Myocyte (in vitro differentiated cells): Measurements from ENCODE around the gene GPR108. TPM values are rescaled to one million over a fixed set of nuclear protein-coding genes. Genes with fewer than 3 reads are reported as not detected.

ENCODE experiments used
- DNase-seq: peaks from one replicate; pipeline ENCODE4 v3.0.0-alpha.2; 2012; ENCODE audit warnings: low read depth
- total RNA-seq: library from RNA; depleted of rRNA; stranded (reverse); fragments of >200 nt; gene quantifications from 2 replicates; pipeline ENCODE4 v1.2.3, GENCODE V29; 2014

The GPR108 gene
- total RNA-seq, 1 donor from 2014 or later: 32.0 TPM

DNA sequence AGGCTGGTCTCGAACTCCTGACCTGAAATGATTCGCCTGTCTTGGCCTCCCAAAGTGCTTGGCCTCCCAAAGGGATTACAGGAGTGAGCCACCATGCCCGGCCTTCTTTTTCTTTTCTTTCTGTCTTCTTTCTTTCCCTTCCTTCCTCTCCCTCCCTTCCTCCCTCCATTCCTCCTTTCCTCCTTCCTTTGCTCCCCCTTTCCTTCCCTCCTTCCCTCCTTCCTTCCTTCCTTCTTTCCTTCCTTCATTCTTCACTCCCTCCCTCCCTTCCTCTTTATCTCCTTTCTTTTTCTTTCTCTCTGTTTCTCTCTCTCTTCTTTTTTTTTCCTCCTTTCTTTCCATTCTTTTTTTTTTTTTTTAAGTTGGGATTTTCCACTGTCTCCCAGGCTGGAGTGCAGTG, 29.0 kb downstream of the GPR108 start:
- DNase-seq: no peak

DNA sequence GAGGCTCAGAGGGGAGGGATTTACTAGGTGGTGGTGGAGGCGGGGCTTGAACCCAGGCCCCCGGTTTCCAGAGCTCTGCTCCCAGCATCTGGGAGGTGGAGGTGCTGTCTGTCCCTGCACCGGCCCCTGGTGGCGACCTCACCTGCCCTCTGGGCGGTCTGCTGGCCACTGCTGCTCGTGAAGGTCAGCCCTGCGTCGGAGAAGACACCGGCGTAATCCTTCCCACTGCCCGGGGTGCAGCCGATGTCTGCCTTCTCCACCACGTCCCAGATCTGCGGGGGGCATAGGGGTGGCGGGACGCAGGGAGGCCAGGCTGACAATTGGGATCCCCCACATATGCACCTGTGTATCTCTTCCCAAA, 29.7 kb downstream of the GPR108 start:
- no peak for DNase-seq

DNA sequence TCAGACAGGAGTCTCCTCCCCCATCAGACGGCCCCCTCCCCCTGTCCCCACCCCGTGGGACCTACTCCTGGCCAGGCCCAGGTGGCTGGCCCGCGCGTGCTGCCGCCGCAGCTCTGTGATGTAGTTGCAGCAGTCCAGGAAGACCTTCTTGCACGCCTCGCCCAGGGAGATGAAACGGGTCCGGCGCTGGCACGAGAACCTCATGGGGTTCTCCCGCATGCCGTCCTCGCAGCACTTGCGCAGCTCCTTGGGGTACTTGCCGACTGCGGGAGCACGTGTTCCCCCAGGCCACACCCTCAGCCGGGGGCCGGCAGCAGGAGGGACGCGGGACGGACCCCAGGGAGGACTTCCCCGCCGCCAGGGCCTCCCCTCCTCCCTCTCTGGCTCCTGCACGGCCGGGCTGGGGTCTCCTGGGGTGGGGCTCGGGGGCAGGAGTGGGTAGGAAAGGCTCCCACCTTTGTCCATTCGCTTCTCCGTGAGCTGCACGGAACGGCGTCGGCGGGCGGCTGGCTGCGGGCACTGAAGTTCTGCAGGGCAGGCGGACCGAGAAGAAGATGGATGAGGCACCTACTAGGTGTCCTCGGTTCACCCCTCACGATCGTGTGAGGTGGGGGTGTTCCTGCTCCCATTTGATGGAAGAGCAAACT, 30.2 kb downstream of the GPR108 start:
- no peak for DNase-seq

DNA sequence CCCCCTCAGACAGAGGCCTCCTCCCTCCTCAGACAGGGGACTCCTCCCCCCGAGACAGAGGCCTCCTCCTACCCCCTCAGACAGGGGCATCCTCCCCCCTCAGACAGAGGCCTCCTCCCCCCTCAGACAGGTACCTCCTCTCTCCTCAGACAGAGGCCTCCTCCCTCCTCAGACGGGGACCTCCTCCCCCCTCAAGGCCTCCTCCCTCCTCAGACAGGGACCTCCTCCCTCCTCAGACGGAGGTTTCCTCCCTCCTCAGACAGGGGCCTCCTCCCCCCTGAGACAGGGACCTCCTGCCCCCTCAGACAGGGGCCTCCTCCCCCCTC, 30.8 kb downstream of the GPR108 start:
- no peak for DNase-seq

DNA sequence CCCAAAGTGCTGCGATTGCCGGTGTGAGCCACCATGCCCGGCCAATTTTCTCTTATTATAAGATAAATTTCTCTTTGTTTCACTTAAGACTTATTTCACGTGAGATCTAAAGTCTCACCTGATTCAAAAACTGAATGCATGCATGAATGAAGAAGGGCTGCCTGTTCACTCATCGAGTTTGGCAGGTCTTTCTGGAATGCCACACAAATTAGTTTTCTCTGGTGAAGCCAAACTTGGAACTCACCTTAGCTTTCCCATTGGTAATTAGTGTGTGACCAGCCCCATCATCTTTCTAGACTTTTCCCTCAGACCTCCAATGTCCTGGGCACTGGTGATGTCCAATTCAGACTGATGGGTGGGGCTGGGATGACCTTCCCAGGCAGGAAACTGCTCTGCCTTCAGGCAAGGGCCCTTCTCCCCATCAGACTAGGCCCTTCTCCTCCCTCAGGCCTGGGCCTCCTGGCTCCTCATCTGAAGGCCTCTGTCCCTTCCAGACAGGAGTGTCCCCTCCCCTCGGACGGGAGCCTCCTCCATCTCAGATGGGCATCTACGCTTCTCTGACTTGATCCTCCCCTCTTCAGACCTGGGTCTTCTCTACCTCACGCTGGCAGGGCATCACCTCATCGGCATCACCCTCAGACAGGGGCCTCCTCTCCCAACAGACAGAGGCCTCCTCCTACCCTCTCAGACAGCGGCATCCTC, 31.3 kb downstream of the GPR108 start:
- DNase-seq: no peak

DNA sequence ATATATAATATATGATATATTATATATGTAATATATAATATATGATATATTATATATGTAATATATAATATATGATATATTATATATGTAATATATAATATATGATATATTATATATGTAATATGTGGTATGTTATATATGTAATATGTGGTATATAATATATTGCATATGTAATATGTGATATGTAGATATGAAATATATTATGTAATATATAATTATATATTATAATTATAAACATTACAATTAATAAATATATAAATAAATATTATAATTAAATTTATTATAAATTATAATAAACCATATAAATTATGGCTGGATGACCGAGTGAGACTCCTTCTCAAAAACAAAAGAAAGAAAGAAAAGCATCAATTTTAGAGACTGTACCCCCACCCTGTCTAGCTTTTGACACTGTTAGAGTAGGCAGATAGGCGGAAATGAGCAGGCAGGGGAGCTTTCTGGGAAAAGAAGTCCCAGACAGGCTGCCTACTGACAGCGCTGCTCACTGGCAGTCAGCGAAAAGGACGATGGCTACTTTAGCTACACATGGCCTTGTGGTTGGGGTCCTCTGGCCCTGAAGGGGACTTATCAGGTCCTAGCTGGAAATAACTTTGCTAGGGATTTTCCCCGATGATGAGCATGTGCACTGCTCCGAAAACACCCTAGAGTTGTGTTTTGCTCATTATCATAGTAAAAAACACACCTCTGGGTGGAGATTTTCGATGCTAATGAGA, 36.6 kb downstream of the GPR108 start:
- no peak for DNase-seq

DNA sequence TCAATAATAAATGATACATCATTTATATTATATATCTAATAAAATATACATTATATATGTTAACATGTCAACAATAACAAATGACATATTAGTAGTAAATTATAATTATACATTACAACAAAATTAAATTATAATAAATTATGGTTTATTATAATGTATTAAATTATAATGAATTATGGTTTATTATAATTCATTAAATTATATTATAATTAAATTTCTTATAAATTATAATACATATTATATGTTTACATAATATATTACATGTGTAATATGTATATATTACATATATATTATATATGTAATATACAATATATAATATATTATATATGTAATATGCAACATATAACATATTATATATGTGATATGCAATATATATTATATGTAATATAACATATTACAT, 37.4 kb downstream of the GPR108 start:
- DNase-seq: no peak

DNA sequence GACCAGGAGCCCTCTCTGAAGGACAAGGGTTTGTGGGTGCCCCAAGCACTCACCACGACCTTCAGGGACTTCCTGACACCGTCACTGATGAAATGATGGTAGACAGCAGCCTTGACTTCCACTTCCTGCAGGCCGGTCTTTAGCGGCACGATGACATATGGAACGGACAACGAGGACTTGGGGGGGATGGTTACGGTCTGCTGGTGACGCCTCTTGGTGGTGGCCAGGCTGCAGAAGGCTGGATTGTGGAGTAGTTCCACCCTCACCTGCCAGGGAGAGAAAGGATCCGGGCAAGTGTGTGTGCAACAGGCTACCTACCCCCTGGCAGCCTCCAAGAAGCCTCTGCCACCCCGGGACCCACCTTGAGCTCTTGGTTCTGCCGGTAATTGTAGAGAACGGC, 40.1 kb downstream of the GPR108 start:
- DNase-seq: no peak

DNA sequence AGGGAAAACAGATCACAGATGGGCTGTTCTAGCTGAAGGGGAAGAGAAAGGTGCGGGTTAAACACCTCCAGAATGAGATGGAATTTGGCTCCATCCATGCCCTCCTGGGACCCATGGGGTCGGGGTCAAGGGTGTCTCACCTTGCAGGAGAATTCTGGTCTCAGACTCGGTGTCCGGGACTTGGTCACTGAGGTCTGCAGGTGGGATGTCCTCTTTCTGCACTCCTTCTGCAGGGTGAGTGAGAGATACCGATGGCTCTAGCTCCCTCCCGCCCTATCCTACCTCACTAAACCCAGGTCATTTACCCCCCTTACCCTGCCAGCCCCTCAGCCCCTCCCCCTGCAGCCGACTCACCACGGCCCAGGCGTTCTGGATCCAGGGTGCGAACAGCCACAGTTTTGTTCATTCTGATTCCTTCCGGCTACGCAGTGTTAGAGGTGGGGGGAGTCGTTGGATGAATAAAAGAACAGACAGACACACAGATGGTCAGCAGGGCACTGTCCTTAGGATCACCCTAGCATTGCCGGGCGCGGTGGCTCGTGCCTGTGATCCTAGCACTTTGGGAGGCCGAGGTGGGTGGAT, 41.0 kb downstream of the GPR108 start:
- no peak for DNase-seq

DNA sequence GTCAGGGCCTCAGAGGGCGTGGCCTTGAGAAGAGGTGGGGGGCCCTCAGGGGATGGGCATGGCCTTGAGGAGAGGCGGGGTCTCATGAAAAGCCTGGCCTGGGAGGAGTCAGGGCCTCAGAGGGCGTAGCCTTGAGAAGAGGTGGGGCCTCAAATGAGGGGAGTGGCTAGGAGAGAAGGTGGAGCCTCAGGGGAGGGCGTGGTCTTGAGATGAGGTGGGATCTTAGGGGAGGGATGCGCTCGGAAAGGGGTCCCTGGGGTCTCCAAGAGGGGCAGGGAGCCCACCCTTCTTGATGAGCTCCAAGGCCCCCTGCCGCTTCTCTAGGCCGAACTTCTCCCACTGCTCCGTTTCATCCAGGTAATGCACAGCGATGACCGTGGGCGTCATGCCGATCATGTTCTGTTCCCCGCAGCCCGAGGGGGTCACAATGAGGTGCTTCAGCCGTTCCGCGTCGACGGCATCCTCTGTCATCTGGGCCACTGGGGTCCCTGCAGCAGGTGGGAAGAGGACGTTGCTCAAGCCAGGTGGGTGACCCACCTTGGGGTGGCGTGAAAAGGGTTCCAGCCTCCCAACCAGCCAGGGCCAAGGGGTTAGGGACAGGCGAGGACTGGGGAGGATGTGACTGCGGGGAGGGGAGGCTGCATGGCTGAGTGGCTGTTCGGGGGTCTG, 43.1 kb downstream of the GPR108 start:
- DNase-seq: no peak

DNA sequence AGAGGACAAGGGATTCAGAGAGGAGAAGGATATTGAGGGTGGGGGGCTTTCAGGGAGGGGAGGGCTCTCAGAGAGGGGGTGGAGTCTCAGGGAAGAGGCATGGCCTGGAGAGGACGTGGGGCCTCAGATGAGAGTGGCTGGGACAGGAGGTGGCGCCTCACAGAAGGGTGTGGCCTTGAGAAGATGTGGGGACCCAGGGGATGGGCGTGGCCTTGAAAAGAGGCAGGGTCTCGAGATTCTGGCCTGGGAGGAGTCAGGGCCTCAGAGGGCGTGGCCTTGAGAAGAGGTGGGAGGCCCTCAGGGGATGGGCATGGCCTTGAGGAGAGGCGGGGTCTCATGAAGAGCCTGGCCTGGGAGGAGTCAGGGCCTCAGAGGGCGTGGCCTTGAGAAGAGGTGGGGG, 43.7 kb downstream of the GPR108 start:
- no peak for DNase-seq

DNA sequence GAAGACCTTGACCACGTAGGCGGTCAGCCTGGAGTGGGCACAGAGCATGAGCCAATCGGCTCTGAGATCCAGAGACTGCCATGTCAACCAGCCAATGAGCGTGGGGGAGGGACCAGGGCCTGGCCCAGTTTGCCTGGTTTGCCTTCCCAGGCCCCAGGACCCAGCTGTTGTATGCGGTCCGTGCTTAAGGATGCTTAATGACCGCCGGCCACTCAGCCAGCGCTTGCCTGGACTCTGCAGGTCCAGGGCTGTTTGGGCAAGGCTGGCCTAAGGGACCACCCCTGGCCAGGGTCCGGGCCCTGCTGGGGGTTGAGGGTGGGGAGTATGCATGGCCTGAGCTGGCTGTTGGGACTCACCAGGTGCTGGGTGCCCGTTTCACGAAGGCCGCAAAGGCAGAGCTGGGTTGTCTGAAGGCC, 44.3 kb downstream of the GPR108 start:
- no peak for DNase-seq

DNA sequence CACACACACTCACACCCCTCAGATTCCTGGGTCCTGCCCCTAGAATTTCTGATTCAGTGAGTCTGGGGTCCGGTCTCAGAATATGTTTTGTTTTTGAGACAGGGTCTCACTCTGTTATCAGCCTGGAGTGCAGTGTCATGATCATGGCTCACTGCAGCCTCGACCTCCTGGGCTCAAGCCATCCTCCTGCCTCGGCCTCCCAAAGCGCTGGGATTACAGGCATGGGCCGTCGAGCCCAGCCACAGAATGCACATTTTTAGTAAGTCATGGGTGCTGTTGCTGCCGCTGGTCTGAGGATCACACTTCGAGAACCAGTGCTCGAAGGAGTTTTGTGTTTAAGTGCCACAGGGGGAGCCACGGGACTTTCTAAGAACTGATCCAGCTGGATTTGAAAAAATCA, 45.4 kb downstream of the GPR108 start:
- DNase-seq: no peak

DNA sequence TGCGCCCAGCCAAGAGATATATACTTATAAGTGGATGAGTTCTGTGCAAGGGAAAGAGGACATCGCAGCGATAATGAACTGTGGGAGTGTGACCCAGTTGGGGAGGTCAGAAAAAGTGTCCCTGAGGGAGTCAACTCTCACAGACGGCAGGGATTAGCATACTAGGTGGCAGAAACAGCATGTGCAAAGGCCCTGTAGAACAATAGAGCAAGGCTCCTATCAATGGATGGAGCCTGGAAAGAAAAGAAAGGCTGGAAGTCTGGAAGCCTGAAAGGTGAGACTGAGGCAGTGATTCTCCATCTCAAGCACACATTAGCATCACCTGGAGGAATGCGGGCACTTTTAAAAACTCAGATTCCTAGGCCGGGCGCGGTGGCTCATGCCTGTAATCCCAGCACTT, 46.0 kb downstream of the GPR108 start:
- DNase-seq: no peak

DNA sequence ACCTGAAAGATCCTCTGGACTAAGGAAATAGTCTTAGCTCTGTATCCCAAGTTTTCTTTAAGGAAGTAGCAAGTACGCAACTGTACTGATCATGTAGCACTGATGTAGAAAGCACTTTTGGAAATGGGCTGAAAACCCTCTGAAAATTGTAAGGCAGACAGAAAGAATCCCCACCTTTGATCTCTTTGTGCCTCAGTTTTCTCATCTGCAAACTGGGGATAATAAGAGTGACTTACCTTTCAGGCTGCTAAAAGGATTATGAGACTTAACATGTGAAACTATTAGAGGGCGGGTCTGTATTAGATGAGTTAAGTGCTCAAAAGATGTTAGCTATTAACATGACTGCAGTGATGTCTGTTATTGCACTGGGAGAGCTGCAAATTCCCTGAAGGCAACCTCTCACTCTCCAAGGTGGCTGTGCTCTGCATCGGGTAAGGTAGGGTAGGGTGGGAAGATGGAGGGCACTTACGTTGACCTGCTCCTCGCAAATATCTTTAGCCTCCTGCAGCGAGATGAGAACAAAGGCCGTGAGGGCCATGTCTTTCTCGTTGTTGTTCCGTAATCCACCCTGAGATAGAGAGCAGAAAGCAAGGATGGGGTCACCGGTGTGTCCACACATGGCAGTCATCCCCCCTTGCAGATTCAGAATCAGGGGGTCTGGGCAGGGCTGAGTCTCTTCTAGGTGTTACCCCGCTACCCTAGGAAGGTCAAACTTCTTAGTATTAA, 47.1 kb downstream of the GPR108 start:
- DNase-seq: no peak

DNA sequence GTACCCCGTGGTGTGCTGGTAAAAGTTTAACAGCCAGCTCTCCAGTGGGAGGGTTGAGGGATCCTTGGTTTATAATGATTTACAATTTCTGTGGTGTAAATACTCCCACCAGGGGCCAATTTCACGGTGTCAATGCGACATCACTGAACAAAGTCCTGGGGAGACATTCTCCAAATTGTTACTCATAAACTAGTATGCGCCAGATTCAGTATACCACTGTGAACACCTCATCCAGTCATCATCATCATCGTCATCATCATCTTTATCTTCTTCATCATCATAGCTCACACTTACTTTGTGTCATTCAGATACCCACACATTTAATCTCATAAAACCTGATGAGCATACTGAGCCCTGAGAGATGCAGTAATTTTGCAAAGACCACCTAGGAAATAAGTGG, 50.3 kb downstream of the GPR108 start:
- DNase-seq: no peak

DNA sequence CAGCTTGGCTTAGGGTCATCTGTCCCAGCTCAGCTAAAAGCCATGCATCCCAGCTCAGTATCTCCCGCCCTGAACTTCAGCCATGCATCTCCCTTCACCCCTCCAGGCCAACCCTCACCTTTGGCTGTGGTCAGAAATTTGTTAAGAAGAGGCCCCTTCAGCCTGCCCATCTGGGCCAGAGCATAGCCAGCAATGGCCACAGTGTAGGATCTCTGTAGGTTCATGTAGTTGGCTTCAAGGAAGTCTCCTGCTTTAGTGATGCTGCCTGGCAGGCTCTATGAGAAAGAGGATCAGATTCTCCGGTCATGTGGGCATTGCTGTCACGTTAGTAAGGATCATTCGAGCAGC, 50.8 kb downstream of the GPR108 start:
- no peak for DNase-seq

DNA sequence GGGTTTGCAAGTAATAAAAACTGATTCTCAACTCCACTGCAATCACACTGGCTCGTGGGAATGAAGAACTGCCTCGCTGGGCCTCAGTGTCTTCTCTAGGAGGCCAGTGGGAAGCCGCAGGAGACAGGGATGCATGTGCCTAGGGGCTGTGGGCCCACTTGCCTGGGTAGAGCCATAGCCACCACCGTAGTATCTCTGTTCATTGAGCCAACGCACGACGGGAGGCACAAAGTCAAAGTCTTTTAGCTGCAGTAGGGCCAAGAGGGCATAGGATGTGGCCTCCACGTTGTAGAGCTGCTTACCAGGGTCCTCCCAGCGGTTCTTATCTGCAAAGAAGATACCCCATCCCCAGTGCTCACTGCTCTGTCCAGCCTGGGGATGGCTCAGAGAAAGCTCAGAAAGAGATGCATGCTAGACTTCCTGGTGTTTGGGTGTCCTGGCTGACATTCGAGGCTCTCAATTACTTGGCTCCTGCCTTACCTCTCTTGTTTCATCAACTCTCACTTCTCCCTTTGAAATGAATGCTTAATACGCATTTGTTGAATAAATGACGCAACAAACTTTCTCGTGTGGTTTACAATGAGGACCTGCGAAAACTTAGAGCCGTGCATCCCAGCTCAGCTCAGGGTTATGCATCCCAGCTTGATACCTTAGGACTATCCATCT, 51.3 kb downstream of the GPR108 start:
- DNase-seq: no peak

DNA sequence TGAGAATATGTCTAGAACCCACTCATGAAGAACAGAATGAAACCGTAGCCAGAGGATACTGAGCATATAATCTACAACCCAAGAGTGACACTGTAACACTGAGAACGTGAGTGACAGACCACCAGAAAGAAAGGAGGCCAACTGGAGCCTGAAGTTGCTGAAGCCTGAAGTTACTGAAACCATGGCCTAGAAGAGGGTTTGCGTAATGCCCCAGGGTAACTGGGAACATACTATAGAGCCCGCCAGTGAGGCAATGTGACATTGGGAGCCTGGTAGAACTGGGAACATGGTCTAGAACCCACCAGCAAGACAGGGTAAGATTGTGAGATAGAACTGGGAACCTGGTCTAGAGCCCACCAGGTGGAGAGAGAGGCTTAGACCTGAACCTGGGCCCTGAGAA, 51.9 kb downstream of the GPR108 start:
- no peak for DNase-seq

DNA sequence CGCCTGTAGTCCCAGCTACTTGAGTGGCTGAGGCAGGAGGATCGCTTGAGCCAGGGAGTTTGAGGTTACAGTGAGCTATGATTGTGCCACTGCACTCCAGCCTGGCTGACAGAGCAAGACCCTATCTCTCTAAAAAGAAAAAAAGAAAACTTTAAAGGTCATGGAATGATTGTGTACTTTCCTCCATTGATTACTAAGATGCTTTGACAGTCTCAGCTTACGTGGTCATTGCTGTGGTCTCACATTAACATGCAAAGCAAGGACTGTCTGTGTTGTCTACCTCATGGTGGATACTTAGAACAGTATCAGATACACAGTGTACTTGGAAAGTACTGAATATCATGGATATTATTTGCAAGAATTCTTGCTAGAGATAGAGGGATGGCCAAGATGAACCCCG, 53.4 kb downstream of the GPR108 start:
- no peak for DNase-seq

DNA sequence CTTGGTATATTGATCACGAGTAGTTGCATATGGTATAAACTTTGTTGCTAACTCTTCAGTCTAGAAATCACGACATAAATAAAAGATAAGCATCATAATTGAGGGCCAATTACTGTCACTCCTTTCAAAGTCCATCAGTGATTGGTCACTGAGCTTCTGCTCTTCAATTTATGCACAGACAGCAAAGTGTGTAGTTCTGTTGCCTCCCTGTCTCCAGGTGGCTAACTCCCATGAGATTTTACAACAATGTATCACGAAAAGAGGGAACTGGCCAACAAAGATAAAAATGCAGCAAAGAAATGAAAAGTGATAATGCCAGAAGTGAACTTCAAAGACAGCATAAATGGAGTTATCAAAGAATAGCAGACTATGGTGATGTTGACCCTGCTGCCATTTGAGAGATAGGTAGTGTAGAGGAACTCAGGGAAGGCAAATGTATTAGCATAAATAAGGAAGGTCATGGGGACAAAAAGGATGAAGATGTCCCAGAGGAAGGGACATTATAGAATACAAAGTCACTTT, 54.7 kb downstream of the GPR108 start:
- no peak for DNase-seq
